GM11168 (cell line): ENCODE results near the gene C3orf49.

Experiments used
- in situ Hi-C: fragments of 300-500 bp; cut with MboI; formaldehyde crosslinking; loops from one replicate; pipeline ENCODE4 v1.12.0; 2022; ENCODE audit warnings: low sequenced_read_pairs; ENCODE audit not compliant: unreplicated experiment

The C3orf49 gene

GRCh38 chr3:63877737-63878393 lies 58.8 kb downstream of the C3orf49 start:
- in situ Hi-C loops: no loop called here

- in situ Hi-C loops: no loop called here
Observed at GRCh38 chr3:63878394-63879060, 59.4 kb downstream of the C3orf49 start.

GRCh38 chr3:63880653-63881052 lies 61.6 kb downstream of the C3orf49 start:
- in situ Hi-C loops: no loop called here

GRCh38 chr3:63886858-63887257 lies 67.8 kb downstream of the C3orf49 start:
- in situ Hi-C loops: no loop called here

- in situ Hi-C loops: no loop called here
Observed at GRCh38 chr3:63891518-63891917, 72.4 kb downstream of the C3orf49 start.

GRCh38 chr3:63892773-63893352 lies 73.8 kb downstream of the C3orf49 start:
- in situ Hi-C loops: no loop called here

- in situ Hi-C loops: no loop called here
Observed at GRCh38 chr3:63895422-63896189, 76.5 kb downstream of the C3orf49 start.

- in situ Hi-C loops: no loop called here
Observed at GRCh38 chr3:63896332-63897030, 77.4 kb downstream of the C3orf49 start.
